IPS-NIHi11 (cell line): Measurements from ENCODE around the gene ANKEF1.
"Not testable (repeated sequence)": the region's sequence is repeated elsewhere in the genome, so short reads cannot be mapped to it uniquely, and the experiment has no call there.

ENCODE experiments used
- DNase-seq: peaks from one replicate; pipeline ENCODE4 v3.0.0; 2012; ENCODE audit warnings: mixed read lengths, low spot score

The ANKEF1 gene

DNA sequence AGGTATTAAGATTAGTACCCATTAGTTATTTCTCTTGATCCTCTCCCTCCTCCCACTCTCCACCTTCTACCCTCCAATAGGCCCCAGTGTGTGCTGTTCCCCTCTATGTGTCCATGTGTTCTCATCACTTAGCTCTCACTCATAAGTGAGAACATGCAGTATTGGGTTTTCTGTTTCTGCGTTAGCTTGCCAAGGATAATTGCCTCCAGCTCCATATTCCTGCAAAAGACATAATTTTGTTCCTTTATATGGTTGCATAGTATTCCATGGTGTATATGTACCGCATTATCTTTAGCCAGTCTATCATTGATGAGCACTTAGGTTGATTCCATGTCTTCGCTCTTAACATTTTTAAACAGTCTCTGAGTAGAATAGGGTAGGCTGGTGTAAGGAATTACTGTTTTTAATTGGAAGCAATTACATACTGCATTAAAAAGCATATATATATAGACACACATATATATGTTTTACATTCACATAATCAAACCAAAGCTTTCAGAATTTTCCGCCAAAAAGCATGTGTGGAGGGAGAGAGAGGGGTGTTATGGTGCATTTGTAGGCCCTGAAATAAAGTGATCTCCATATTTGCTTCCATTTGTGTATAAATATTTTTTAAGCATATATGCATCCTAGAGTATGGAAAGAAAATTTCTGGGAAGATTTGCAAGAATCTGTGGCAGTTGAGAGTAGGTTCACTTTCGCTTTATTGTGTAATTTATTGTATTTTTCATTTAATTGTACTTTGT lies 709 bp upstream of the ANKEF1 start:
- no peak for DNase-seq

DNA sequence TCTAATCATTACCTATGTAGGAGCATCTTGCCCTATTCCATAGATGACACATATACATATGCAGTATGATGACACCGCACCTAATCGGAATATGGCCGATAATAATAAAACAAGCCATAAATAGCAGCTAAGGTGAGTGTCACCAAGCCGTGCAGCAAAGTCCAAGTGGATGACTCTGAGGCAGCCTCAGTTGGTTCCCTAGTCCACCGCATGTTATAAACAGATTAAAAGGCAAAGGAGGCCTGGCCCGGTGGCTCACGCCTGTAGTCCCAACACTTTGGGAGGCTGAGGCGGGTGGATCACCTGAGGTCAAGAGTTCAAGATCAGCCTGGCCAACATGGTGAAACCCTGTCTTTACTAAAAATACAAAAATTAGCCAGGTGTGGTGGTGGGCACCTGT lies 1.5 kb downstream of the ANKEF1 start:
- not testable (repeated sequence) for DNase-seq

GRCh38 chr20:10040070-10040975 lies 5.5 kb downstream of the ANKEF1 start:
- no peak for DNase-seq

GRCh38 chr20:10042086-10042485 lies 7.3 kb downstream of the ANKEF1 start:
- DNase-seq, result no peak

DNA sequence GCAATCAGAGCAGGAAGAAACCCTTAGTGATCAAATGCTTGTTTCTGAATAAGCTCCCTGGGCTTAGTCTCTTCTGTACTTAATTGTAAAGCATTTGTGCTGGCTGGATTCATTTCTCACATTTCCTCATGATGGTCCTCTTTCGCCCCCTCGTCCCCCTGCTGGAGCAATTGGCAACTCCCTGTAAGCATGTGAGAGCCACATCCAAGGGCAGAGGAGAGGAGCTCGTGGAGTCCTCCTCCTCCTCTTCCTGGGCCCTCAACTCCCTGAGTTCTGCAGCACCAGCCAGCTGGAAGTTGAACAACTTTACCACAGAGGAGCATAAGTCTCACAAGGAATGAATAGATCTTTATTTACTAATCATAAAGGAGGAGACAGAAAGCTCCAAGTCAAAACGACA lies 12.6 kb downstream of the ANKEF1 start:
- DNase-seq, result peak; percentile 58

GRCh38 chr20:10051185-10051584 lies 16.4 kb downstream of the ANKEF1 start:
- no peak for DNase-seq

DNA sequence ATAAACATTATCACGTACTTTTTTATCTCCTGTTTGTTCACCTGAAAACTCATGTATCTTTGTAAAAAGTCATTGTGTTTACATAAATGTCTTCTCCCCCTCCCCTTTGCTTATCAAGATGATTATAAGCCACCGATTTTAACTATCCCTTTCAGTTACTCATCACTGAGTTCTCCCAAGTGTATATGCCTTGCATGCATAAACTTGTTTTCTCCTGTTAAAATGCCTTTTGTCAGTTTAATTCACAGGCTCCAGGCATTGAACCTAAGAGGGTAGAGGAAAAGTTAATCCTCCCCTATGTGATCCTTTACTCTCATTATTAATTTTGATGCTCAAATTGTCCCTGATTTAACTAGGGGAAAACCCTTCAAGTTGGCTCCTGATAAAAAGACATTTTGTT lies 24.2 kb downstream of the ANKEF1 start:
- no peak for DNase-seq

DNA sequence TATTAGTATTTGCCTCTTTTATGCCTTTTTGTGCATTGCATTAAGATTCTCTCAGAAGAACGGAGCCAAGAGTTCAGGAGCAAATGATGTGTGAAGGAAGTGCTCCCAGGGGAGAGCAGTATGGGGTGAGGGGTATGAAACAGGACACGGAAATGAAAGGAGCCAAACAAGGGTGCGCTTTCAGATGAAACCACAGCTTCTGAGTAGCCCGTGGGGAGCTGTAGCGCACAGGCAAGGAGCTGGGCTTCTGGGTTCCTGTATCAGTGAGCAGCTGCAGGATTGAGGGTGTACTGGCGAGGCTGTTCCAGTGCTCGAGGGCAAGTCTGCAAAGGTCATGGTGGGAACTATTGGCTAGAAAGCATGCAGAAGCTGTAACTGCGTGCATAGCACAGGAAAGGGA lies 25.4 kb downstream of the ANKEF1 start:
- no peak for DNase-seq

DNA sequence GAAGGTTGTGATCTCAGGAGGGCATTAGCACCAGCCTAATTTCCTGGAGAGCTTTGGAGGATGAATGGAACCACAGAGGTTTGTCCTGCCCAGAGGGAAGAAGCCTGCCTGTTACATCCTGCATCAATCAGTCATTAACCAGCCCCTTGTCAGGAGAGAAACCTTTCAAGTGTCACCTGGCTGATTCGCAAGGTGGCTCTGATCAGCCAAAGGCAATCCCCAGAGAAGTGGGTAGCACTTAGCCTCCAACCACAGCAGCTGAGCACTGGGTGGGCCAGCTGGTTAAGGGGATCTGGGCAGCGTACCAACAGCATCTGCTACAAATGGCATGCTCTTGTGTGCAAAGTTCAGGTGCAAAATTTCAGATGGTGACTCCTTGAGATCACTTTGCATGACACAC lies 26.9 kb downstream of the ANKEF1 start:
- no peak for DNase-seq

GRCh38 chr20:10063482-10063881 lies 28.7 kb downstream of the ANKEF1 start:
- no peak for DNase-seq

GRCh38 chr20:10064611-10065010 lies 29.8 kb downstream of the ANKEF1 start:
- no peak for DNase-seq

GRCh38 chr20:10065154-10065833 lies 30.5 kb downstream of the ANKEF1 start:
- DNase-seq, result no peak

GRCh38 chr20:10067321-10067720 lies 32.5 kb downstream of the ANKEF1 start:
- DNase-seq, result no peak

DNA sequence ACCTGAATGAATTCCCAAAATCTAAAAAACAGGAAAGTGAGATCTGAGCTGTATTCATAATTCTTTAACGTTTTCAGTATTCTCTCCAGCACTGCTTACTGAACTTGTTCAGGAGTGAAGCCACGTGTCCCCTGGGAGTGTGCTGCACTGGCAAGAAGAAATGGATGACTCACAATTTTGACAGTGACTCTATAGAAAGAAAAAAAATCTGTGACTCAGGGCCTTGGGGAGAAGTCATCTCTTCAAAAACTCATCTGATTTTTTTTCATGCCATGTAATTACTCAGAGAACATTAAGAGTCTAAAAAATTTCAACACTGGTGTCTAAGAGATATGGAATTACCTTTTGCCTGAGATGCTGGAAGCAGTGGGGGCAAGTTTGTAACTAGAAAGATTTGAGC lies 39.7 kb downstream of the ANKEF1 start:
- DNase-seq, result no peak

- no peak for DNase-seq
Measured at GRCh38 chr20:10075606-10076005, 40.8 kb downstream of the ANKEF1 start.

- no peak for DNase-seq
Measured at GRCh38 chr20:10076126-10077080, 41.6 kb downstream of the ANKEF1 start.

- DNase-seq, result peak; percentile 58
Measured at GRCh38 chr20:10077081-10077471, 42.3 kb downstream of the ANKEF1 start.

GRCh38 chr20:10077886-10078285 lies 43.1 kb downstream of the ANKEF1 start:
- no peak for DNase-seq

DNA sequence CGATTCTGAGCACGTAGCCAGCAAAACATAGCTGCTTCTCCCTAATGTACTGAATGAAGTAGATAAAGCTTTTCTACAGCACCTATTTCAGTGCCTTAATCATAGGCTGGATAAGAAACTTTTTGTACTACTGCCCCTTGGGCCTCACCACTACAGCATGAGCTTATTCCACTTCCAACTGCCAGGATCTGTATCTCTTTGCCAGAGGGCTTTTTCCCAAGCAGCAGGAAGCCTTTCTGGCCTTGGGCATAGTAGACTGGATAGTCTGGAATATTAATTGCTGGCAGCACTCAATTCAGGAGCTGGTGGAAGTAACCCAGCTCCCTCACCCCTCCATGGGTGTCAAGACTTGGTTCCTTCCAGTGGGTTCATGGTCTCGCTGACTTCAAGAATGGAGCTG lies 43.6 kb downstream of the ANKEF1 start:
- no peak for DNase-seq

- no peak for DNase-seq
Measured at GRCh38 chr20:10079964-10080363, 45.2 kb downstream of the ANKEF1 start.

GRCh38 chr20:10080574-10080973 lies 45.8 kb downstream of the ANKEF1 start:
- no peak for DNase-seq
